22Rv1 (cell line): ENCODE results near the gene CTDP1.

ENCODE experiments used
- H3K27ac ChIP-seq: fragments of 450-650 bp; 2 replicates; pipeline ENCODE4 v1.5.1; 2017
- CTCF ChIP-seq: fragments of 450-650 bp; IDR thresholded peaks from 2 replicates; pipeline ENCODE4 v1.5.1; 2017; ENCODE audit warnings: mild to moderate bottlenecking
- ZFX ChIP-seq: fragments of 450-650 bp; IDR thresholded peaks from 2 replicates; pipeline ENCODE4 v1.6.1; 2017; ENCODE audit warnings: antibody characterized with exemption, borderline replicate concordance

Gene CTDP1

GRCh38 chr18:79789091-79789891, 109.7 kb downstream of the CTDP1 start:
- TF ChIP-seq CTCF (no peak), ZFX (no peak)
- no peak overlapping the region for H3K27ac ChIP-seq

DNA sequence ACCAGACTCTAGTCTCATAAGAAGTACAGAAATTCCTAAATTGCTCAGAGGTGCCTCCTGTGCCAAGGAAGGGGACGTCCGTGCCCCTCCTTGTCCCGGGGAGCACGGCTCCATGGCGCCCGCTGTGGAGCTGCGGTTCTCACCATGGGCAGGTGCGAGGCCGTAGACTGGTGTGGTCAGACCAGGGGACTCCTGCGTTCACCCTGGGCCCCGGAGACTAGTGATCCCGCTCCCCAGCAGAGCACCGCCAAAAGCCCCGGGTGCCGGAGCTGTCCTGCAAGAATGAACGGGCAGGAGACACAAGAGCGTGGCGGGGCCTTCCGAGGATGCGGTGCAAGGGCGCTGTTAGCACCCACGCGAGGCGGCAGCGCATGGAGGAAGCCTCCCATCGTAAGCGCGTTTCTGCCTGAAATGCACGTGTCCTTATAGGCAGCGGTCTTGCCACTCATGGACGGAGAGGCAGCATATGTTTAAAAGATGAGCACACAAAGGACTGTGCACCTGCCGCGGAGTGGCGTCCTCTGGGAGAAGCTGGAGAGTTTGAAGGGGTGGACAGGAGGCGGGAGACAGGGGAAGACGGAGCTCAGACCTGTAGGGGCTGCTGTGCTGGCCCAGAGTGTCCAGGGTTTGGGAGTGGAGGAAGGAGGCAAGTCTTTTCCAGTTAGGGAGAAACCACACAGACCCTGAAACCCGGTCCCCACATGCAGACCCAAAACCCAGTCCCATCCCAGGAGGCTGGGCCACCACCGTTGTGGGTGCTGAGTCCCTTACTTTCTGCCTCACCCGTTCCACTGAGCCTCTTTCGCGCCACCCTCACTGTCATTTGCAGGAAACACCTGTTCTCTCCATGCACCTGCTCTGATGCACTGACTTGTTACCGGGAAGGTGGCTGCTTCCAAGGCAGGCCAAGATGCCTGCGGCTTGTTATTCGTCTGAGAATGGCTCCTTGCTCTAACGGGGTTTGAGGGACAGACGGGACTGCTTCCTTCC, 110.6 kb downstream of the CTDP1 start:
- TF ChIP-seq ZFX (no peak), CTCF (no peak)
- no peak overlapping the region for H3K27ac ChIP-seq

DNA sequence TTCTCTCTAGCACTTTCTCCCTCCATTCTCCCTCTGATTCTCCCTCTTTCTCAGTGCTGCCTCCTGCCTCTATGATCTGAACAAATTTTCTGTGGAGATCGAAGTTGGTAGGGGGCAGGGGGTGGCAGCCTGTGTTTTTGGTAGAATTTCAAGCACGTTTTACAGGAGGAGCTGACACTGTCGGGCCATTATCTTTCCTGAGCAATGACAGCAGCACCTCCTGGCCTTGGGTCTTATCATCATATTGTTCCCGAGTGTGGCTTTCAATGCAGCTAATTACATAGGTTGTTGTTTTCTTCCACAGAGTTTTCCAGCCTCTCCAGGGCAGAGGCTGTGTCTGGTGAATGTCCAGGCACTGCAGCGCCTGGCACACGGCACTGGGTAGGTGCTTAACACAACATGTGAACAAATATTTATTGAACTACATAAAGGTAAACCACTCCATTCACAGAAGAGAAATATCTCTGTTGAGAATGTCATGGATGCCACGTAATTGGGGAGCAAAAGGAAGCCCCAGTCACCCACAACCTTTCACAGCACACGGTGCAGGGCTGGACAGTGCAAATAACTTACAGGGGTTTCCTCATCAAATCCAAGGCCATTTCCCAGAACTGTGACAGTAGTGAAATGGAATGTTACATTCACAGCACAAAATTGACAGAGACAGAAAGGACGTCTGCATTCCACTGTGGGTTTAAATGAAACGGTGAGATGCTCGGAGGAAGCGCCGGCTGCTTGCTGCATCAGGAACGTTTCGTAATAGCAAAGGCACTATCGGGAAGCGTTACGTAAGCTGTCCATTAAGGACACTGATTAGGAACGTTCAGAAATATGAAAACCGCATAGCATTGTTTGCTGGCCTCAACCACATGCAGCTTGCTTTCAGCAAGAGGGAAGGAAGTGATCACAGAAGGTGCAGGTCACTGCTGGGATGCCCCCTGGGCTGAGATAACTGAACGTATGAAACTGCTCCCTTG, 111.7 kb downstream of the CTDP1 start:
- no peak overlapping the region for H3K27ac ChIP-seq
- no peak for TF ChIP-seq CTCF
- no peak for TF ChIP-seq ZFX

DNA sequence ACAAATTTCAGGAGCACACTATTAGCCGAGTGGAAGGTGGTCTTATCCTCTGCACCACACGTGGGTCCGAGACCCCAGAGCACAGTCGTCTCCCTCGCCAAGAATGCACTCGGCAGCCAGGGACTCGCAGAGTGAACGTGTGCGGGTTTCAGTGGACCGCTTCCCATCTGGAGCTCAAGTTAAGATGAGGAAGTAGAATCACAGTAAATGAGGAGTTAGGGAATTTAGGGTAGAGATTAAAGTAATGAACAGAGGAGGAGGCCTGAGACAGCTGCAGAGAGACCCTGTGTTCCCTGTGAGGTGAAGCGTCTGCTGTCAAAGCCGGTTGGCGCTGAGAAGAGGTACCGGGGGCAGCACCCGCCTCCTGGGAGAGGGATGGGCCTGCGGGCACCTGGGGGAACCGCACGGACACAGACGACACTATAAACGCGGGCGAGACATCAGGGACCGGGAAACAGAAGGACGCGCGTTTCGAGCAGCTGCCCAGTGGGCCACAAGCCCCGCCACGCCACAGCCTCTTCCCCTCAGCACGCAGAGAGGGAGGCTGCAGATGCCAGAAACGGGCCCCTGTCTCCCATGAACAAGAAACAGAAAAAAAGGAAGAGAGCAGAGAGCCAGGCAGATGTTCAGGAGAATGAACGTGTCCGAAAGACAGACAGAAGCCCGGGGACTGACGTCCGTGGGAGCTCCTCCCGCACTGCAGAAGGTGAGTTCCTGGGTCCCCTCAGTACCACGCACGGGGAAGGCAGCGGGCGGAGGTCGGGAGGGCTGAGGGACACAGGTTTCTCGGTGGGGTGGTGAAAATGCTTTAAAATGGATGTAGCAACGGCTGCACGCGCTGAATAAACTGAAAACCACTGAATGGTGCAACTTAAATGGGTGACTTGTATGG, 112.7 kb downstream of the CTDP1 start:
- TF ChIP-seq CTCF (no peak), ZFX (no peak)
- H3K27ac ChIP-seq = no peak overlapping the region

- no peak overlapping the region for H3K27ac ChIP-seq
- TF ChIP-seq ZFX (no peak), CTCF (no peak)
These were observed 113.4 kb downstream of the CTDP1 start for GRCh38 chr18:79792988-79793355.

GRCh38 chr18:79794846-79795245, 115.2 kb downstream of the CTDP1 start:
- no peak overlapping the region for H3K27ac ChIP-seq
- TF ChIP-seq CTCF (no peak), ZFX (no peak)
